Measurements from ENCODE around the gene ATP6V1D.

The ATP6V1D gene

DNA sequence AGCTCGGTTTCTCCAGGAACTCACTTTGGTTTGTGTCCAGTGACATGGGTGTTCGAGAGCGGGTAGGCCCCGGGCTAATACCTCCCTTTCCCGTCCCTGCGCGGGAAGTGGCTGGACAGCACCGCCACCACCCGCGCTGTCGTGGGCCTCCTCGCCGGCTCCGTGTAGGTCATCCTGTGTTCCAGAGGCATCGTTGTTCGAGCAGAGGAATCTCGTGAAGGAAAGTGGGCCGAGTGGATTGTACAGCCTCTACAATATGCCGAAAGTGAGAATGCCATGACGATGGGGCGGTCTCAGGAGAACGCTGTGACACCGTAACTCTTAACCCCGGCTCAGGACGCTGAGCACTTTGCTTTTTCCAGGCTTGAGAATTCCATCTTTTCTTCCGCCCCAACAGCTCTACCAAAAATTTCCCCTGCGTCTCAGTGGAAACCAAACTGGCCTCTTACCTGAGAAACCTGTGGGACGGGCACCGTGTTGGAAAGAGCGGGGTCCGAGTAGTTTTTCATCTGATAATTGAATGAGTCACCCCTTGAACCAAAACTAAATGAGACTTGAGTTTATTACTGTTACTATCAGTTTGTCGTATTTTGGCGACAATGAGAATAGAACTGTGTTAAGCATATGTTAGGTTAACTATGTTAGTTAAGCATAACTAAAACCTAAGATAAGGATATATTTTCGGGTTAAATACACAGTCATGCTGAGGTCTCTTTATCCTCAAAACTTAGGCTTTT is 1.0 kb upstream of the ATP6V1D start:
- Histone ChIP-seq H3K36me3 (ENCODE audit: control insufficient read depth, insufficient read depth, low read length) (no peaks in the 10 kb centered on the region; the same call in none of the 2 replicates), H3K4me3 (replicated peaks; ENCODE audit: low read depth, low read length) (peak overlapping the region; percentile 98), H3K27me3 (replicated peaks; ENCODE audit: control insufficient read depth, insufficient read depth, low read length) (no peaks in the 10 kb centered on the region)
- TF ChIP-seq, protein P1, sequence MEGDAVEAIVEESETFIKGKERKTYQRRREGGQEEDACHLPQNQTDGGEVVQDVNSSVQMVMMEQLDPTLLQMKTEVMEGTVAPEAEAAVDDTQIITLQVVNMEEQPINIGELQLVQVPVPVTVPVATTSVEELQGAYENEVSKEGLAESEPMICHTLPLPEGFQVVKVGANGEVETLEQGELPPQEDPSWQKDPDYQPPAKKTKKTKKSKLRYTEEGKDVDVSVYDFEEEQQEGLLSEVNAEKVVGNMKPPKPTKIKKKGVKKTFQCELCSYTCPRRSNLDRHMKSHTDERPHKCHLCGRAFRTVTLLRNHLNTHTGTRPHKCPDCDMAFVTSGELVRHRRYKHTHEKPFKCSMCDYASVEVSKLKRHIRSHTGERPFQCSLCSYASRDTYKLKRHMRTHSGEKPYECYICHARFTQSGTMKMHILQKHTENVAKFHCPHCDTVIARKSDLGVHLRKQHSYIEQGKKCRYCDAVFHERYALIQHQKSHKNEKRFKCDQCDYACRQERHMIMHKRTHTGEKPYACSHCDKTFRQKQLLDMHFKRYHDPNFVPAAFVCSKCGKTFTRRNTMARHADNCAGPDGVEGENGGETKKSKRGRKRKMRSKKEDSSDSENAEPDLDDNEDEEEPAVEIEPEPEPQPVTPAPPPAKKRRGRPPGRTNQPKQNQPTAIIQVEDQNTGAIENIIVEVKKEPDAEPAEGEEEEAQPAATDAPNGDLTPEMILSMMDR (IDR thresholded peaks at IDR 0.05; ENCODE audit: insufficient read depth, low read length, poor library complexity, severe bottlenecking) = no peak
- no peak for DNase-seq (ENCODE audit: extremely low read depth, insufficient read length)

DNA sequence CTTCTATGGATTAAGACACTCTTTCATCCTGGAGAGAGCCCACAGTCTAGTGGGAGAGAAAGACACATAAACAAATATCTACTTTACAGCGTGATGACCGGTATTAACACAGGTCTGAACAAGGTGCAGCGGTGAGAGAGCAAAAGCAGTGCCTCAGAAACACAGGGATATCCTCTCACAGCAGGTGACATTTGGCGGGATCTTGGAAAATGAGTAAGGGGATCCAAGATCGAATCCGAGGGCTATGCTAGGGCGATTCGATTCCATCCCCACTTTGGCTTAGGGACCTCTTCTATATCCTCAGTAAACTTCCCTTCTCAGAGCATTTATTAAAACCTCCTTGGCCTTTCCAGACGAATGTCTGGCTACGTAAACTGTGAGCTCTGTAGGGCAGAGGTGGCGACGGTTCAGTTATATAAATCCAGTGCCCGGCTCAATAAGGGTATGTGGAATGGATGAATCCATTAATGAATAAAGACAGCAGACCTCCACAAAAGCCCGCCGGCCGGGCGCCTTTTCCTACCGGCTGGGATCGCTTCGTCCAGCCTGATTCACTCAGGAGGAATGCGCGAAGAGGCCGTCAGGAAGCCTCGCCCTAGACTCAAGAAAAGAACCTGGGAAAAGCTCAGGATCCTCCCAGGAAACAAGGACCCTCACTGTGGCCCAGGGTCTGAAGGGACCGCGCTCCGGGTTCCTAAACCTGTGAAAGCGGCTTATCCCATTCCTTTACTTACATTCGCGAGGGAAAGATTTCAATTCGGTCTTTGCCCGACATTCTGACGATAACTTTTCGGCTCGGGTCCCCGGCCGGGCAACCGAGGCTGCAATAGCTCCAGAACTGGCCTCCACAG is 455 bp downstream of the ATP6V1D start:
- Histone ChIP-seq H3K4me3 (replicated peaks; ENCODE audit: low read depth, low read length) (peak overlapping the region; percentile 68), H3K27me3 (replicated peaks; ENCODE audit: control insufficient read depth, insufficient read depth, low read length) (no peaks in the 10 kb centered on the region), H3K36me3 (ENCODE audit: control insufficient read depth, insufficient read depth, low read length) (no peaks in the 10 kb centered on the region)
- DNase-seq (ENCODE audit: extremely low read depth, insufficient read length) = peak; percentile 3
- TF ChIP-seq, protein P1 (IDR thresholded peaks at IDR 0.05; ENCODE audit: insufficient read depth, low read length, poor library complexity, severe bottlenecking) = no peak

DNA sequence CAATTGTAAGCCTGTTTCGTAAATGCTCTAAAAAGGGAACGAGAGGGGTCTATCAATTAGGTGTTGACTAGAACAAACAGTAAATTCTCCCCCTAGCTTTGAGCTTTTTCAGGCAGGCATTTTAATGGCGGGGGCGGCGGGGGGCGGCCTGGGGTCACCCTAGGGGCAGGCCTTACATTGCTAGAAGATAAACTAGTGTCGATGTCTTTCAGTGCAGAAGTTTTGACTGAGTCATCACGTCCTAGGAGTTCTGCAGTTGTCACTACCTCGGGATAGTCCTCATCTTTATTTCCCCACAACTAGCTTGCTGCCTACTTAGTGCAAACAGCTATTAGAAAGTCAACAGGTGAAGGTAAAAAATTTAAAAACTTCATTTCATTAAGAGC is 1.6 kb downstream of the ATP6V1D start:
- H3K4me3 ChIP-seq (replicated peaks; ENCODE audit: low read depth, low read length) = peak overlapping the region; percentile 26
- no peaks in the 10 kb centered on the region for H3K27me3 ChIP-seq (replicated peaks; ENCODE audit: control insufficient read depth, insufficient read depth, low read length)
- DNase-seq (ENCODE audit: extremely low read depth, insufficient read length) = no peak
- TF ChIP-seq, protein P1 (IDR thresholded peaks at IDR 0.05; ENCODE audit: insufficient read depth, low read length, poor library complexity, severe bottlenecking) = no peak
- no peaks in the 10 kb centered on the region for H3K36me3 ChIP-seq (ENCODE audit: control insufficient read depth, insufficient read depth, low read length)

DNA sequence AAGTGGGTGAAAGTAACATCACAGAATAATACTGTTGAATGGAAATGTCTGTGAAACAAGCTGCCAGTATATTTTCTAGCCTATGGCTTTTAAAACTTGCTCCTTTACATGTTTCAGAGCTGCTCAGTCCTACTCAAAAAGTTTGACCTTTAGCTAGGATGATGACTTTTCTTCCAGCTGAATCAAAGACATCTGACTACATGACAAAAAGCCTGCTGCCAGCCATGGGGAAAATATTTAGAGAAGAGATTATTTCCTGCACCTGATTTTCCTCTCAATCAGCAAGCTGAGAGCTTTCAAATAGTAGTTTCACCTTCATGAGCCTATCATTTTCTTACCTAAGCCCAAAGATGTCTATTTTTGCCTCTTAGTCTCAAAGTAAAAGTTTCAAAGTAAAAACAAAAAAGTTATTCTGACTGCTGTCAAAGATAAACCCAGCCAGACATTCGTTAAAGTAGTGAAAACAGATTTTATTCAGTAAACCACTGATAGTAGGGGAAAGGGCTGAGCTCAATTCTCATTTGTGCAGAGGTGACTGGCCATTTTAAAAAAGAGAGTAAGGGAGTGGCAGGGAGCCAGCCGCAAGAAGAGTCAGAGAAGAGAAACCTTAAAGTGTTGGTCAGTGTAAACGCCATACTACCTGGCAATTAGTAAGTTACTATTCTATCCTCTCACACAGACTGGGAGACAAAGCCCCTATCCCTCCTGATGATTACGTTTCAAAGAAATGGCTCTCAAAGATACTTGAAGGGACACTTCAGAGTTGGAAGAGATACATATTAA is 2.2 kb downstream of the ATP6V1D start:
- Histone ChIP-seq H3K27me3 (replicated peaks; ENCODE audit: control insufficient read depth, insufficient read depth, low read length) (no peaks in the 10 kb centered on the region), H3K4me3 (replicated peaks; ENCODE audit: low read depth, low read length) (peak overlapping the region; percentile 26), H3K36me3 (ENCODE audit: control insufficient read depth, insufficient read depth, low read length) (no peaks in the 10 kb centered on the region)
- no peak for DNase-seq (ENCODE audit: extremely low read depth, insufficient read length)
- TF ChIP-seq, protein P1 (IDR thresholded peaks at IDR 0.05; ENCODE audit: insufficient read depth, low read length, poor library complexity, severe bottlenecking) = no peak

DNA sequence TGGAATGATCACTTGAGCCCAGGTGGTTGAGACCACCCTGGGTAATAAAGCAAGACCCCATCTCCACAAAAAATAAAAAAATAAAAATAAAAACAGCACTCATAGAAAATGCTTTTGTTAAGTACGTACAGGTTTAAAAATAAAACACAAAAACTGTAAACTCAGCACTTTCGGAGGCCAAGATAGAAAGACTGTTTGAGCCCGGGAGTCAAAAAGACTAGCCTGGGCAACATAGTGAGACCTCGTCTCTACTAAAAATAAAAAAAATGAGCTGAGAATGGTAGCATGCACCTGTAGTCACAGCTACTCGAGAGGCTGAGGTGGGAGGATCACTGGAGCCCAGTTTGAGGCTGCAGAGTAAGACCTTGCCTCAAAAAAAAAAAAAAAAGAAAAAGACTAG is 7.5 kb downstream of the ATP6V1D start:
- TF ChIP-seq, protein P1 (IDR thresholded peaks at IDR 0.05; ENCODE audit: insufficient read depth, low read length, poor library complexity, severe bottlenecking) = no peak
- Histone ChIP-seq H3K4me3 (replicated peaks; ENCODE audit: low read depth, low read length) (no peak overlapping the region), H3K27me3 (replicated peaks; ENCODE audit: control insufficient read depth, insufficient read depth, low read length) (no peaks in the 10 kb centered on the region), H3K36me3 (ENCODE audit: control insufficient read depth, insufficient read depth, low read length) (no peaks in the 10 kb centered on the region)
- no peak for DNase-seq (ENCODE audit: extremely low read depth, insufficient read length)

Data from GM06990 (cell line).